ENCODE results near the gene SUPT3H. TPM values are rescaled to one million over a fixed set of nuclear protein-coding genes. Genes with fewer than 3 reads are reported as not detected.

SUPT3H gene
- total and polyA plus RNA-seq, 2 of the 8 experiments (the other 6 are each of a cell fraction or from before 2014, with no cell fraction given): 18.8 to 23.0 TPM

DNA sequence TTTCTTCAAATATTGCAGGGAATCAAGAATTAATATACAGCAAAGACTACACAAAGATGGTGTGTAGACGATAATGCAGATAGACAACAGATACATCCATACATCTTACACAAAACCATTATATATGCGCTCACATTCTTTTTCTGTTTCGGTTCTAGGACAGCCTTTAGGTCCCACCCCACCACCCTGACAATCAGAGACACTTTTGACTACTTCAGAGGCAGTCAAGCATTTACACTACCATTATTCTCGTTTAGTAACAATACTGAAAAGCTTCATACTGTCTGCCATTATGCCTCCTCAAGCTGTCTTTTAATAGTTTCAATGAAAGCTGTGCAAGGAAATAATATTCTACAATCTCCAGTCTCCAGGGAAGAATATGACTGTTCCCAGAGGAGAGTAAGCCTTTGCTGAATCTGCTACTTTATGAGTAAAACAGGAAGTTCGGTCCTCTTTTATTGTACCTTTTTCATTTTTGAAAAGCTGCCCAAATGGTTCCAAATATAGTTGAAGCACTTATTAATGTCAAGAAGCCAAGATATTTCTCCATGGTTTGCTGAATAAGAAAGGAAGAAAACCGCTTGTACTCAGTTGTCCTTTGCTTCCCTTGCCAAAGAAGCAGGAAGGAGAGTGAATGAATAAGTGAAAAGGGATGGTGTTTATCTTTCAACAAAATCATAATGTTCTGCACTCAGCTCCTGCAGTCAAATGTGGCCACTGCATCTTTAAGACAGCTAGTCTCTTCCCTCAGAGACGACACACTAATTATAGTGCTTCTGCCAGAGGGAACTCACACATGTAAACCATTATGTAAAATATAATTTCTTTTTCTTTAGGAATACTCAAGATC lies 521.9 kb downstream of the SUPT3H start:
- H2BK12ac ChIP-seq (ENCODE audit: low read depth, low read length): no peak overlapping the region
- no peak overlapping the region for H4K91ac ChIP-seq (replicated peaks; ENCODE audit: insufficient read length, low read length)
- H3K23me2 ChIP-seq (ENCODE audit: low read depth, low read length): no peaks in the 10 kb centered on the region
- no peaks in the 10 kb centered on the region for H3K79me2 ChIP-seq (ENCODE audit: control insufficient read depth in 1 of 2, insufficient read depth in 2 of 2, low read length in 2 of 2)
- no peak overlapping the region for H4K5ac ChIP-seq (ENCODE audit: insufficient read length, low read depth, low read length)
- no peaks in the 10 kb centered on the region for H3K9me3 ChIP-seq (ENCODE audit: insufficient read depth in 2 of 2, low read depth in 1 of 2, low read length in 1 of 2)
- H2AFZ ChIP-seq (ENCODE audit: low read length): no peak overlapping the region
- no peak overlapping the region for H3K9ac ChIP-seq (replicated peaks in 1 of 4; ENCODE audit: extremely low read depth in 1 of 4, low read depth in 3 of 4, low read length in 3 of 4)
- no peaks in the 10 kb centered on the region for H4K20me1 ChIP-seq (replicated peaks in 1 of 2; ENCODE audit: control insufficient read depth in 1 of 2, insufficient read depth in 2 of 2, low read length in 2 of 2)
- H3K23ac ChIP-seq (ENCODE audit: insufficient read length): no peak overlapping the region
- no peak overlapping the region for H3K4me2 ChIP-seq (ENCODE audit: insufficient read depth in 1 of 2, low read depth in 2 of 2, low read length in 2 of 2)
- H2BK120ac ChIP-seq (replicated peaks; ENCODE audit: low read depth, low read length): no peak overlapping the region
- no peaks in the 10 kb centered on the region for H3K36me3 ChIP-seq (ENCODE audit: control insufficient read depth in 2 of 4, insufficient read depth in 4 of 4, low read length in 3 of 4)
- DNase-seq (ENCODE audit: low read depth in 1 of 2, low spot score in 2 of 2) (no peak), FAIRE-seq (no peak)
- 83% methylated on average over 7 of the region's 7 CpGs; no CpG with 5 or more reads in 1 of the 2 experiments for WGBS, 2 experiments (ENCODE audit: extremely low coverage in 1 of 2, insufficient coverage in 1 of 2, insufficient read length in 1 of 2, insufficient replicate concordance in 2 of 2, low coverage in 1 of 2, low lambda C conversion rate in 2 of 2, missing lambda C conversion rate in 1 of 2)
- H3K56ac ChIP-seq (replicated peaks; ENCODE audit: insufficient read length, low read depth, low read length): no peak overlapping the region
- H2BK5ac ChIP-seq (ENCODE audit: low read depth, low read length): no peak overlapping the region
- CTCF ChIA-PET (ENCODE audit: partially characterized antibody): interaction anchor here (2.4 kb wide), 1 partner anchor 77 kb away, joined by 5 read pairs; no protein-coding TSS in a partner anchor
- H3K14ac ChIP-seq (ENCODE audit: insufficient read length): no peak overlapping the region
- no peak overlapping the region for H2AK5ac ChIP-seq (ENCODE audit: low read depth, low read length)
- H3K27me3 ChIP-seq (replicated peaks in 1 of 4; ENCODE audit: control insufficient read depth in 3 of 4, extremely low read depth in 1 of 4, insufficient read depth in 3 of 4, low read length in 3 of 4): no peaks in the 10 kb centered on the region
- no peaks in the 10 kb centered on the region for H3K79me1 ChIP-seq (ENCODE audit: low read depth, low read length)
- H3K18ac ChIP-seq (ENCODE audit: extremely low read depth, low read length): no peak overlapping the region
- no peak overlapping the region for H3K4me3 ChIP-seq (ENCODE audit: extremely low read depth in 1 of 4, insufficient read depth in 2 of 4, low read depth in 3 of 4, low read length in 4 of 4)
- H3K27ac ChIP-seq (ENCODE audit: low read depth, low read length): no peak overlapping the region
- no peak overlapping the region for H3K4ac ChIP-seq (replicated peaks; ENCODE audit: insufficient read length, low read depth, low read length)
- no peaks in the 10 kb centered on the region for H3K4me1 ChIP-seq (replicated peaks in 1 of 4; ENCODE audit: control insufficient read depth in 3 of 4, insufficient read depth in 4 of 4, low read length in 3 of 4)
- POLR2A ChIA-PET (ENCODE audit: partially characterized antibody): no interaction called here
- no peak overlapping the region for H2BK20ac ChIP-seq (ENCODE audit: low read length)
- no peak overlapping the region for H2BK15ac ChIP-seq (ENCODE audit: low read length)
- H4K8ac ChIP-seq (ENCODE audit: extremely low read depth, insufficient read depth, low read length): no peak overlapping the region
- TF ChIP-seq YY1 (IDR thresholded peaks at IDR 0.05; ENCODE audit: low read depth, low read length) (no peak), SIRT6 (IDR thresholded peaks at IDR 0.05; ENCODE audit: low read length) (no peak), PHF8 (conservative IDR thresholded peaks at IDR 0.05; ENCODE audit: low read depth, low read length) (no peak), CTBP2 (IDR thresholded peaks at IDR 0.05; ENCODE audit: borderline replicate concordance, insufficient read depth, insufficient read length, low read length) (no peak), CBX8 (IDR thresholded peaks at IDR 0.05; ENCODE audit: borderline replicate concordance, low read depth, low read length) (no peak), EGR1 (IDR thresholded peaks at IDR 0.05; ENCODE audit: borderline replicate concordance, low read depth, low read length) (no peak), SIN3A (conservative IDR thresholded peaks at IDR 0.05 in 1 of 2, IDR thresholded peaks at IDR 0.05 in 1 of 2; ENCODE audit: low read depth in 1 of 2, low read length in 2 of 2) (no peak), SIX5 (IDR thresholded peaks at IDR 0.05; ENCODE audit: low read depth, low read length) (no peak), SUZ12 (IDR thresholded peaks at IDR 0.05; ENCODE audit: low read length) (no peak), RFX5 (IDR thresholded peaks at IDR 0.05; ENCODE audit: borderline replicate concordance, low read depth, low read length) (no peak)
- TF ChIP-seq, protein P1, sequence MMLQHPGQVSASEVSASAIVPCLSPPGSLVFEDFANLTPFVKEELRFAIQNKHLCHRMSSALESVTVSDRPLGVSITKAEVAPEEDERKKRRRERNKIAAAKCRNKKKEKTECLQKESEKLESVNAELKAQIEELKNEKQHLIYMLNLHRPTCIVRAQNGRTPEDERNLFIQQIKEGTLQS (IDR thresholded peaks at IDR 0.05; ENCODE audit: insufficient read depth, low read depth, low read length): no peak
